Muscle layer of duodenum (tissue), 2 donors: Measurements from ENCODE around the gene FIBP.

Experiments used
- H3K27ac ChIP-seq: one replicate; pipeline ENCODE4 v1.7.0; 2013; ENCODE audit warnings: mild to moderate bottlenecking, low read length
- H3K27me3 ChIP-seq: one replicate; pipeline ENCODE4 v1.7.0; 2013; ENCODE audit warnings: low read depth, mild to moderate bottlenecking, control low read depth, low read length
- H3K36me3 ChIP-seq, 2 donors: one replicate each; pipeline ENCODE4 v1.7.0; 2013; ENCODE audit warnings: low read length in 2 of 2, control low read depth in 1 of 2, mild to moderate bottlenecking in 1 of 2; ENCODE audit not compliant: insufficient read depth in 2 of 2, control insufficient read depth in 1 of 2
- H3K4me1 ChIP-seq, 2 donors: one replicate each; pipeline ENCODE4 v1.7.0; 2013; ENCODE audit warnings: low read length in 2 of 2, mild to moderate bottlenecking in 2 of 2, control low read depth in 1 of 2, moderate library complexity in 1 of 2; ENCODE audit not compliant: insufficient read depth in 2 of 2, control insufficient read depth in 1 of 2
- H3K4me3 ChIP-seq, 2 donors: one replicate each; pipeline ENCODE4 v1.7.0; 2013; ENCODE audit warnings: low read length in 2 of 2, low read depth in 1 of 2, mild to moderate bottlenecking in 1 of 2
- H3K9me3 ChIP-seq, 2 donors: one replicate each; pipeline ENCODE4 v1.7.0; 2013; ENCODE audit warnings: low read length in 2 of 2, control low read depth in 1 of 2, mild to moderate bottlenecking in 1 of 2; ENCODE audit not compliant: control insufficient read depth in 1 of 2
- donor health status: healthy.

The FIBP gene

DNA sequence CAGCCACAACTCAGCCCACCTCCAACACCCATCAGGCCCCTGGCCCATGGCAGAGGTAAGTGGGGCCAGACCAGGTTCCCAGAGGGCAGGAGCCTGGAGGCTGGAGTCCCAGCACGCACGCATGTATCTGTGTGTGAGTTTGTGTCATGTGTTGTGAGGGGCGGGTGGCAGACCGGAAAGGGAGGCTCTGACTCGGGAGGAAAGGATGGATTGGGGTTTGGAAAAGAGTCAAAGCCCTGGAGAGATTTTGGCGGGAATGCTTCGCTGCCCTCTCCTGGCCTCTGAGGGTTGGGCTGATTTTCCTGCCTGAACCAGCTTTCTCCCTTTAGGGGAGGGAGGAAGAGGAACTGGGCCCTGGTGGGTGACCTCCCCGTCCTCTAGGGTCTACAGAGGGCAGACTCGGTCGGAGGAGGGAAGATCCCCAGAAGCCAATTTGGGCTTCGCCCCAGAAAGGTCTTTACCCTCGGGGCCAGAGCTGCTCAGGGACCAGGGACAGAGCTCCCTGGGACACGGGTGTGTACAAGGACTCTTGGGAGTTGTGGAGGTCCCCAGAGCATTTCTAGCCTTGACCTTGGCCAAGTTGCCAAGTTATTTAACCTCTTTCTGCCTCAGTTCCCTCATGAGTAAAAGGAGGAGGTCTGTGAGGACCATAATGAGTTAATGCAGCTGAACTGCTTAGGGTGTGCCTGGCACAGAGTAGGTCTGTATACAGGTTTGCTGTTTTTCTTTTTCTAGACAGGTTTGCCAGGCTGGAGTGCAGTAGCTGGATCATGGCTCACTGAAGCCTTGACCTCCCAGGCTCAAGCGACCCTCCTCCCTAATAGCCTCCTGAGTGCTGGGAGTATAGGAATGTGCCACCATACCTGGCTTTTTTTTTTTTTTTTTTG lies 23.7 kb upstream of the FIBP start:
- Histone ChIP-seq H3K36me3 (peaks cover 0 to 3% of the 10 kb centered on the region in 2 donors), H3K27me3 (no peaks in the 10 kb centered on the region), H3K27ac (no peak overlapping the region), H3K4me3 (no peak overlapping the region), H3K9me3 (no peaks in the 10 kb centered on the region), H3K4me1 (peaks cover 0 to 35% of the 10 kb centered on the region in 2 donors)

DNA sequence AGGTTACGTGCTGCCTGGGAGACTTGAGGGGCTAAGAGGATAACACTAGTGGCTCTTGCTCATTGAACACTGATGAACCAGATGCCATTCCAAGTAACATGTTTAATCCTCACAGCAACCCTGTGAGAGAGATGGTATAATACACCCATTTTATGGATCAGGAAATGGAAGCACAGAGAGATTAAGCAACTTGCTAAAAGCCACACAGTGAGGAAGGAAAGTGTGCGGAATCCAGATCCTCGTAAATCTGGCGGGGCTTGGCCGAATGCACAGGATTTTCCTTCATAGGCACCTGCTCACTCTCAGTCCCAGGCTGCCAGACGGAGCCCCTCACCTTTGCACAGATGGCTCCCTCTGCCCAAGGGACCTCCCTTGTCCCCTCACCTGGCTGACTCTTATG lies 19.6 kb upstream of the FIBP start:
- H3K27ac ChIP-seq, result no peak overlapping the region
- no peak overlapping the region for H3K4me3 ChIP-seq
- no peaks in the 10 kb centered on the region for H3K27me3 ChIP-seq
- peaks cover 0 to 10% of the 10 kb centered on the region in 2 donors for H3K4me1 ChIP-seq
- H3K9me3 ChIP-seq, result no peaks in the 10 kb centered on the region
- H3K36me3 ChIP-seq, result no peaks in the 10 kb centered on the region

DNA sequence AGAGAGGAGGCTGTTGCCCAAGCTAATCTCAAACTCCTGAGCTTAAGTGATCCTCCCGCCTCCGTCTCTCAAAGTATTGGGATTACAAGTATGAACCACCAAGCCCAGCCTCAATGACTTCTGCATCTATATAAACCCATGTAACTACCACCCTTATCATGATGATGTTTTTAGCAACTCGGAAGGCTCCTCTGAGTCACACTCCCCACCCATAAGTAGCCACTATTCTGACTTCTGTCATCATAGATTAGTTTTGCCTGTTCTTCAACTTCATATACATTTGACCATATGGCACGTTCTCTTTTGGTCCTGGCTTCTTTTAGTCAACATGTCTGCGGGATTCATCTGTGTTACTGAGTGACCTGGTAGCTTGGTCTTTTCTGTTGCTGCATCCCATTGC lies 18.3 kb upstream of the FIBP start:
- no peaks in the 10 kb centered on the region for H3K9me3 ChIP-seq
- no peaks in the 10 kb centered on the region for H3K36me3 ChIP-seq
- no peak overlapping the region for H3K27ac ChIP-seq
- H3K4me1 ChIP-seq, result peaks cover 0 to 3% of the 10 kb centered on the region in 2 donors
- no peak overlapping the region for H3K4me3 ChIP-seq
- H3K27me3 ChIP-seq, result no peaks in the 10 kb centered on the region

DNA sequence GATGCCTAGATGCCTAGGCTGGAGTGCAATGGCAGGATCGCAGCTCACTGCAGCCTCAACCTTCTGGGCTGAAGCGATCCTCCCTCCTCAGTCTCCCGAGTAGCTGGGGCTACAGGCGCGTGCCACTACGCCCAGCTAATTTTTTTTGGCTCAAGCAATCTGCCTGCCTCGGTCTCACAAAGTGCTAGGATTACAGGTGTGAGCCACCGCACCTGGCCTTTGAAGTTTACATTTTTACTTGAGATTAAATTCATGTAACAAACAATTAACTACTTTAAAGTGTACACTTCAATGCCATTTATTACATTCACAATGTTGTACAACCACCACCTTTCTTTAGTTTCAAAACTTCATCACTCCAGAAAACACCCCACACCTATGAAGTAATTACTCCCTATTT lies 15.4 kb upstream of the FIBP start:
- Histone ChIP-seq H3K27ac (no peak overlapping the region), H3K4me3 (no peak overlapping the region), H3K36me3 (no peaks in the 10 kb centered on the region), H3K9me3 (no peaks in the 10 kb centered on the region), H3K27me3 (no peaks in the 10 kb centered on the region), H3K4me1 (peaks cover 0 to 12% of the 10 kb centered on the region in 2 donors)

DNA sequence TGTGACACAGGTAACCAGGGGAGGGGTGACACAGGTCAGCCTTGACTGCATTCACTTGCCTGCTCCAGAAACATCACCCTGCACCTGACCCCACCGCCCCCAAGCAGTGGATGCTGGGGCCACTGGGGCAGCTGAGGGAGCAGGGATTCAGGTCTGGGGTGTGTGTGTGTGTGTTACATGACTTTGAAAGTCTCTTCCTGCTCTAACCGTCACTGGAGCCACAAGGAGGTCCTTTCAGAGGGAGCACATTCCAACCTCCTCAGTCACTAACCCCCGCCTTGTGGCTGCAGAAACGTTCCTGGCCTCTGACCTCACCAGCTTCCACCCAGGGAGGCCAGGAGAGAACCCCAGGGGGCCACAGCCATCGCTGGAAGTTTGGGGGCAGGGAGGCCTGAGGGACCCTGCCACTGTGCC lies 14.8 kb upstream of the FIBP start:
- H3K27ac ChIP-seq, result no peak overlapping the region
- H3K36me3 ChIP-seq, result no peaks in the 10 kb centered on the region
- no peaks in the 10 kb centered on the region for H3K27me3 ChIP-seq
- peaks cover 0 to 13% of the 10 kb centered on the region in 2 donors for H3K4me1 ChIP-seq
- H3K9me3 ChIP-seq, result no peaks in the 10 kb centered on the region
- no peak overlapping the region for H3K4me3 ChIP-seq

DNA sequence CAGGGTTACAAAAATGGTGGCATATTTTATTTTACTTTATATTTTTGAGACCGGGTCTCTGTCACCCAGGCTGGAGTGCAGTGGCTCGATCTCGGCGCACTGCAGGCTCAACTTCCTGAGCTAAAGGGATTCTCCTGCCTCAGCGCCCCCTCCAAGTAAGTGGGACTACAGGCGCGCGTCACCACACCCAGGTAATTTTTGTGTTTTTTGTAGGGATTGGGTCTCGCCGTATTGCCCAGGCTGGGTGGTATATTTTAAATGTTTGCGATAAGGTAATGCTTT lies 12.6 kb upstream of the FIBP start:
- Histone ChIP-seq H3K36me3 (no peaks in the 10 kb centered on the region), H3K9me3 (no peaks in the 10 kb centered on the region), H3K4me1 (peaks cover 0 to 13% of the 10 kb centered on the region in 2 donors), H3K27me3 (no peaks in the 10 kb centered on the region), H3K4me3 (peak overlapping the region; percentile 11 to 66), H3K27ac (no peak overlapping the region)

DNA sequence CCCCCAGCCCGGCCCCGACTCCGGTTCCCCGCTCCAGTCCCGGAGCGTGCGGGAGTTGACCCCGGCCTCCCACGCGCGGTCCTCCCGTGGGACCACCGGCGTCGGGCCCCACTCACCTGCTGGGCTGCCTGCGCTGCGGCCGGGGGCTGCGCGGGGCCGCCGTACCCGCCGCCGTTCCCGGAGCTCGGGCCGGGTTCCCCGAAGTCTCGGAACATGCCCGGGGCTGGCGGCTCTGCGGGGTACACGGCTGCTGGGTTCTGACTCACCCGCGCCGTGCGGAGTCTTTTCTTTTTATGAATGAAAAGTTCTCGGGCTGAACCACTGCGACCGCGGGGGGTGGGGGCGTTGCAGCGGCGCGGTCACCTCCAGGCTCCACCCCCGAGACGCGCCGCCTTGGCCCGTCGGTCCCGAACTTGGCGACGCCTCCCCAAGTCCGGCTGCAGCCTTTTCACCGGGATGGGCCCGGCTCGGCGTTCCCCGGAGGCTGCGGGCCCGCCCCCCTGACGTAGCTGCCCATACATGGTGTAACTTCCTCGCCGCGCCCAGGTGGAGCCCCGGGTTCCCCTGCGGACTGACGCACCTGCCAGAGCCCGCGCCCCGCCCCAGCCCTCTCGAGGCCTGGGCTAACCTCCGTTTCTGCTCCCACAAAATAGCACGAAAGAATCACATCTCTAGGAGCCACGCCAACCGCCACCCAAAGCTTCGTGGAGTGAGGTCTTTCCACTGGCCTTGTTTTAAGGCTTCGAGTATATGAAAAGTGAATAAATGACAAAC lies 12.0 kb upstream of the FIBP start, which contains the start of gene FOSL1:
TSS of gene FOSL1 (minus strand) at position 264 of the 774 bp plus-strand sequence. CDS start at position 215, 49 bp downstream.
- H3K4me3 ChIP-seq, result peak within 1 kb of the TSS; percentile 65 to 66
- H3K27me3 ChIP-seq, result no peaks in the 10 kb centered on the region
- no peaks in the 10 kb centered on the region for H3K9me3 ChIP-seq
- no peaks in the 10 kb centered on the region for H3K36me3 ChIP-seq
- peaks cover 0 to 13% of the 10 kb centered on the region in 2 donors for H3K4me1 ChIP-seq
- no peak within 1 kb of the TSS for H3K27ac ChIP-seq

DNA sequence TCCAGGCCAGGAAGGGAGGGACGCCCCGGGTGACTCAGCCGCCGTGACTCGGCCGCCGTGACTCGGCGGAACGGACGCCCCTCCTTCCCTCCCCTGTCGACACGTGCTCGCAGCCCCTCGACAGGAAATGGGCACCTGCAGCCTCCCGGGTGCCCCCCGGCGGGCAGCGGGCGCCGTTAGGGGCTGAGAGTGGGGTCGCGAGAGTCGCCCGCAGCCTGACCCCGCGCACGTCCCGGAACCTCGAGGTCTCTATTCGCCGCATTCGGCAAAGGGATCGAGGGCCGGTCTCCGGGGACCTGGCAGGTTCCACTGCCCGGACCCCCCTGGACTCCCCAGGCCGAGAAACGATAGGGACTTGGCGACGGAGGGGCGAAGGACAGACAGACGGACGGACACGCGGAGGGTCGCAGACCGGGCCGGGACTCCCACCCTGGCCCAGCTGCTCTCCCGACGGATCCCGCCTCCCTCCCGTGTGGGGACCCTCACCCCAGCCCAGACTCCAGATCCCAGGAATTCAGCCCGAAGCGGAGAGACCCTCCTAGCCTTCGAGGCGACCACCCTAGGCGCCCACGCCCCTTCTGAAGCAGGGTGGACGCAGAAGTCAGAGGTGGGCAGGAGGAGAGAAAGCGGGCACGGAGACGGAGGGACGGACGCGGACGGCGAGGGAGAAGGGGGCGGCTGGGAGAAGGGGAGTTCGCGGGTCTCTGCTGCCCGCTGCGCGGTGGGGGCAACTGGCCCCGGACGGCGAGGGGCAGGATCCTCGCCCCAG lies 11.3 kb upstream of the FIBP start:
- H3K36me3 ChIP-seq, result no peaks in the 10 kb centered on the region
- no peaks in the 10 kb centered on the region for H3K9me3 ChIP-seq
- no peaks in the 10 kb centered on the region for H3K27me3 ChIP-seq
- peaks cover 0 to 13% of the 10 kb centered on the region in 2 donors for H3K4me1 ChIP-seq
- peak overlapping the region; percentile 65 to 66 for H3K4me3 ChIP-seq
- H3K27ac ChIP-seq, result no peak overlapping the region

DNA sequence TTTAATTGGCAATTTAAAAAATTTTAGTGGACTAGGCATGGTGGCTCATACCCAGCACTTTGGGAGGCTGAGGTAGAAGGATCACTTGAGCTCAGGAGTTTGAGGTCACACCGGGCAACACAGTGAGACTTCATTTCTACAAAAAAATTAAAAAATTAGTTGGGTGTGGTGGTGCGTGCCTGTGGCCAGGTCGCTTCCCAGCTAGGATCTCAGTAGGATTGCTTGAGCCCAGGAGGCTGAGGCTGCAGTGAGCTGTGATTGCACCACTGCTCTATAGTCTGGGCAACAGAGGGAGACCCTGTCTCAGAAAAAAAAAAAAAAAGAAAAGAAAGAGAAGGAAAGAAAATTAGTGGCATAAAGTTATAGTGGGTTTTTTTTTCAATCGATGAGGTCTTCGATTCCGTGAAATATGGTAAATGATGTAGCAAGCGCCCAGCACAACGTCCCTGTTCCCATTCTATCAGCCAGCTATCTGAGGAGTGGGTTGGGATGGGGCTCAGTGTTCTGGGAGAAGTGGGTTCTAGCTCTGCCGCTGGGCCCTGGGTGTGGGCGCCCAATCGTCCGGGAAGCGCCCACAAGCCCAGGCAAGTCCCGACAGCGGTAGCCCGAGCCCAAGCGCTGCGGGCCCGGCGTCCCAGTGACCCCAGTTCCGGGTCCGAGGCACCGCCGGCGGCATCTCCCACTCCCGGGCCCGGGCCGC lies 10.5 kb upstream of the FIBP start:
- H3K27ac ChIP-seq, result no peak overlapping the region
- H3K36me3 ChIP-seq, result no peaks in the 10 kb centered on the region
- H3K27me3 ChIP-seq, result no peaks in the 10 kb centered on the region
- peaks cover 0 to 18% of the 10 kb centered on the region in 2 donors for H3K4me1 ChIP-seq
- peak overlapping the region; percentile 65 to 66 for H3K4me3 ChIP-seq
- no peaks in the 10 kb centered on the region for H3K9me3 ChIP-seq

DNA sequence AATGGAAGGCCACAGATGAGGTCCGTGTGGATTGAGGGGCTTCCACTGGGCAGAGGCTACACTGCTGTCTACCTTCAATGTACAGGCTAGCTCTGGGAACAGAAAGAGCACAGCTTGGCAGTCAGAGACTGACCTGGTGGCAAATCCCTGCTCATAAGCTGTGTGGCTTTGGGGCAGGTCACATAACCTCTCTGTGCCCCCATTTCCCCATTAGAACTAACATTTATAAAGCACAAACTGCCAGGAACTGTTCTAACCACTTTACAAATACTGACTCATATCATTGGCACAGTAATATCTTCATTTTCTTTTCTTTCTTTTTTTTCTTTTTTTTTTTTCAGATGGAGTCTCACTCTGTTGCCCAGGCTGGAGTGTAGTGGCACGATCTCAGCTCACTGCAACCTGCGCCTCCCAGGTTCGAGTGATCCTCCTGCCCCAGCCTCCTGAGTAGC lies 8.8 kb upstream of the FIBP start:
- no peaks in the 10 kb centered on the region for H3K27me3 ChIP-seq
- no peak overlapping the region for H3K4me3 ChIP-seq
- no peak overlapping the region for H3K27ac ChIP-seq
- no peaks in the 10 kb centered on the region for H3K36me3 ChIP-seq
- H3K9me3 ChIP-seq, result no peaks in the 10 kb centered on the region
- peaks cover 2 to 34% of the 10 kb centered on the region in 2 donors for H3K4me1 ChIP-seq
